Activated CD4-positive, CD25-positive, alpha-beta regulatory T cell treated with anti-CD3 and anti-CD28 coated beads, Interleukin-2, amount 50 U/mL, for 24 hours (primary cell): ENCODE results near the gene PHLPP1.

Source experiments
- ATAC-seq, 2 donors: fragments of 150-1000 bp; cut with Tn5 transposase; one replicate each; pipeline ENCODE4 v1.10.0; 2021; ENCODE audit warnings: mild to moderate bottlenecking in 1 of 2, moderate library complexity in 1 of 2

The PHLPP1 gene

DNA sequence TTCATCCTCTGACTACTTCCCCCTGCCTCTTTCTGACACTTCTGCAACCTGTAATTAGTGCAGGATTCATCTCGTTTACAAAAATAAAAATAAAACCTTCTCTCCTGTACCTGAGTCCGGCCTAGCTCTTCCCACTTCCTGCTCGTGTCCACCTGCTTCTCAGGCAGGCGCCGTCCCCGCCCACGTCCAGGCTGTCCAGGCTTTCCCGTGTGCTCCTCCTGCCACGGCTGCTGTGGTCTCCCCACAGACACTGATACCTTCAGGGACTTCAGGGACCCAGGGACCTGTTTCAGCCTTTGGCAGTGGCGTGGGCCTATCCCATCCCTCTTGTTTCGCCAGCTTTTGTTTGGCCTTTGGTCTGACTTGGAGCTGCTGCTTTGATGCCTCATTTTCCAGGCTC, 272.5 kb downstream of the PHLPP1 start:
- ATAC-seq: no peak

DNA sequence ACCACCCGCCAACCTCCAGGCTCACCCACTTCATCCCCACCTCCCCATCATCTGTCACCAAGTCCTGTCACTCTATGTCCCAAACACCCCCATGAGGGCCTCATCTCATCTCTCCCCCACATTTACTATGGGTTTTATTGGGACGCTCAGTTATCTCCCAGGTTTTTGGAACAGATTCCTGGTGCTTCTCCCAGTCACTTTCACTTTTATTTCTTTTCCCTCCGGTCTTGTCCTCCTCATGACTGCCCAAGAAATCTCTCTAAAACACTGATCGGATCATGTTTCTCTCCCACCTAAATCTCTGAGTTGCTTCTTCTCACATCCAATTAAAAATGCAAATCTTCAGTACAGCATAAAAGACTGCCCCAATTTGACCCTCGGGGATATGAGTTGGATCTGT, 273.1 kb downstream of the PHLPP1 start:
- ATAC-seq: no peak

DNA sequence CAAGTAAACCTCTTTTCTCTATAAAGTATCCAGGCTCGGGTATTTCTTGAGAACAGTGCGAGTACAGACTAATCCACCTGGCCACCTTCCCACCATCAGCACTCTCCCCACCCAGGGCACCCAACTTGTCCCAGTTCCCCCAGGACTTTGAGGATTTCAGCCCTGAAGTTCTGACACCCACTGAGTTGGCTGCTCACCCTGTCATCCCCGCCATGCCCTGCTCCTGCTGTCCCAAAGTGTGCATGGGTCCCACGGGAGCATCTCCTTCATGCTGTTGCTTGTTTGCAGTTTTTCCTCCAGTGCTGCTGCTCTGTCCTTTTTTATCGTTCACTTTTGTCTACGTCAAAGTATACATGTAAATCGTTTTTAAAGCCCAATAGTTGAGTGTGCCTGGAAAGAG, 273.9 kb downstream of the PHLPP1 start:
- ATAC-seq: no peak

DNA sequence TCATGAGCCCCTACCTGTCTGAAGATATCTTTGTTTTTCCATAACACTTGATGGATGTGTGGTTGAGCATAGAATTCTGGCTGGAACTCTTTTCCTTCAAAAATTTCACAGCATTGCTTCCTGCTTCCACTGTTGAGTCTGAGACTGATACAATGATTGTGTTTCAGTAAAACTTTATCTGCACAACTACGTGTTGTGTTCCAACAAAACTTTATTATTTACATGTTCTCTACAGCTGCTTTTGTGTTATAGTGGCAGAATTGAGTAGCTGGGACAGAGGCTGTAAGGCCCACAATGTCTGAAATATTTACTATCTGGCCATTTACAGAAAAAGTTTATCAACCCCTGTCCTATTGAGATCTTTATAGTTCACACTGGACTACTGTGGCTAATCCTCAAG, 275.3 kb downstream of the PHLPP1 start:
- ATAC-seq: no peak

DNA sequence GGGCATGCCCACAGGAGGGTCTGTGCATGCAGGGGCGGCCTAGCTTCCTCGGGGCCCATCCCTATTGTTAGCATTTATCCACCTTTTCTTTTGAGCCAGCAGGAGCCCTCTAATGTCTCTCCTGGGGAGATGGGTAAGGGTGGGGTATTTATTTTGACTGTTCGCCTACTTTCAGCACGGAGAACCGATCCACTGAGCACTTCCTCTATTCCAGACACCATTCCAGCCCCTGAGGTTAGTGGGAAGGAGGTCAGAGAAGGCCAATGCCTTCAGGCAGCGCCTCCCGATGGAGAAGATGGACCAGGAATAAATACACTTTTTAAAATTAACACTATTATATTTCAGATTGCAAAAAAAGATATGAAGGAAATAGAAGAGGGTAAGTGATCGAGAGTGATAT, 276.0 kb downstream of the PHLPP1 start:
- ATAC-seq: no peak

DNA sequence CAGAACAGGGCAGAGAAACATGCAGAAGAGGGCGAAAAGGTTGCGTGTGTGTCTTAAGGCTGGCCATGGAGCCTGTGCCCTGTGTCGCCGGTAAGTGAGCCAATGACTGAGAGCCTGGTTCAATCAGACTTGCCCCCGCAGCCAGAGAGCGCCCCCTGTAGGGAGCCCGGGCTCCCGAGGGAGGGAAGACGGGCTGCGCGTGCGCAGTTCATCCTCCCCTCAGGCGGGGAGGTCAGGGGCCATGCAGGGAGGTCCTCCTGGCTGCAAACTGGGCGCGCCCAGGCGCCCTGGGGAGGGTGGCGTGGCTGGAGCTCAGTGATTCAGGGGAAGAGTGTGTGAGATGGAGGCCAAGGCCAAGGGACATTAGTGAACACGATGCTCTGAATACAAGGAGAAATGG, 276.6 kb downstream of the PHLPP1 start:
- no peak for ATAC-seq

DNA sequence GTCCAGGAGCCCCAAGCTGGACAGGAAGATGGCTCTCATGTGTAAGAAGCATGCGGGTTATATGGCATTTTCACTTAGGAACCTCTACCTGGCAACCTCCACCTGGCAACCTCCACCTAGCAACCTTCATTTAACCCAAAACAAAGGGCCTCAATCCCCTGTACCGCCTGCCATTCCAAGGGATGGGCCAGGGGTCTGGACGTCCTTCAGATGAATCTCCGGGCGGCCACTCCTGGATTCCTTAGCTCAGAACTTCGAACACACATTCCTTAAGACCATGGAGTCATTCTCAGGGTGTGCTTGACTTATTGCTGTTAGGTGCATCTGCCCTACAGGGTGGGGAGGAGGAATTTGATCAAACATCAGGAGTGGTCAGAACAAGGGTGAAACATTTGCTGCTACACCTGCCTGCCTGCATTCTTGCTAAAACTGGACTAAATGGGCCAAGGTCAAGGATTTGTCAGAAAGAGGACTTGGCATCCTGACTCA, 277.6 kb downstream of the PHLPP1 start:
- no peak for ATAC-seq

DNA sequence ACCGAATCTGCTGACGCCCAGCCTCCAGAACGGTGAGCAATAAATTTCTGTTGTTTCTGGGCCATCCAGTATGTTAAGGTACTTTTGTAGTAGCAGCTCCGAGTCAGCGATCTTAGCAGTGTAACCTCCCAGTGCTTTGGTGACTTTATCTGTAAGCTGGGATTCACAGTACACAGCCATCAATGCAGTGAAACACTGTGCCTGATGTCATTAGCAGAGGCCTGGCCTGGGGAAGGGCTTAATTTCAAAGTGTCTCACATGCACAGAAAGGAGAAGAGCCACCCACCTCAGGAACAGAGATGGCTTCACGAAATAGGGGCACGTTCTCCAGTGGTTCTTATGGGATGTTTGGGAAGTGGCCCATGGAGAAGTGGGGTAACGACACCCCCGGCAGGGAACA, 281.2 kb downstream of the PHLPP1 start:
- ATAC-seq: no peak

DNA sequence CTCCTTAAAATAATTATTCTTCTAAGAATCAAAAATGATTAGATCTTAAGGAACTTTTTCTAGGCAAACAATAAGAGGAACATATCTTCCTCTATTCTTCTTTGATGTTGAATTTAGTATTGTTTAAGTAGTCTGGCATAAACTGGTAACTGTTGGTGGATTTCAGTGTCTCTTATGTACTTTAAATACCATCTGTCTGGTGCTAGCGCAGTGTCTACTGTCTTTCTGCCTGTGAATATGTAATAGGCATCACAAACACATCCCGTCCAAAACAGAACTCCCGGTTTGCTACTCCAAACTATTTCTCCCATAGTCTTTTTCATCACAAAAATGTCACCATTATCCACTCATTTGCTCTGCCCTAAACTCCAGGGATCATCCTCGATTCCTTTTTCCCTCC, 281.7 kb downstream of the PHLPP1 start:
- no peak for ATAC-seq

DNA sequence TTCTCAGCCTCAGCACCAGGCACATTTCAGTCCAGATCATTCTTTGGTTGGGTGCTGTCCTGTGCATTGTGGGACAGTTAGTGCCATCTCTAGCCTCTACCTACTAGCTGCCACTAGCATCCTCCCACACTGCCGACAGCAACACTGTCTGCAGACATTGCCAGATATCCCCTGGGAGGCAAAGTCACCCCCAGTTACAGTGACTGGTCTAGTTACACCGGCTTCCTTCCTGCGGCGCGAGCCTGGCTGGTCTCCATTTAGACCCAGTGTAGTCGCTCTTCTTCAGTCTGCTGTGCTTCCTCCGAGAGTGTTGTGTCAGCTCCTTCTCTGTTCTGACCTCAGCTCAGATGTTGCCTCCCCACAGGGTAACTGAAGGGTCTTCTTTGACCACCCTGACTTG, 283.1 kb downstream of the PHLPP1 start:
- no peak for ATAC-seq

DNA sequence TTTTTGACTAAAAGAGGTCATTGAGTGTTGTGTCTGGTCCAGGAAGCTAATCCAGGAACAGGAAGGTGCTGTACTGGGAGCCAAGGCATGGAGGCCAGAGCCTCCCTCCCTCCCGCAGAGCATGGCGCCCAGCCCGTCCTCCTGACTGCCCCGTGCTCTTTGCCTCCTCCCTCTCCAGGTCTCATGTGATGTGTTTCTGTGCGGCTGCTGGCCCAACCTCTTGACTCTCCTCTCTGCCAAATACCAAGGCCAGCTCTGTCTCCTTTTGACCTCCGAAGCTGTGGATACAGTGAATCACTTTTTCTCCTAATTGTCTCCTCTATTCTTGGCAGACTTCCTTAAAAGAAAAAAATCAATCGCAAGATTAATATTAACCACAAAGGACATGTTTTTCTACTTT, 284.1 kb downstream of the PHLPP1 start:
- ATAC-seq: no peak

DNA sequence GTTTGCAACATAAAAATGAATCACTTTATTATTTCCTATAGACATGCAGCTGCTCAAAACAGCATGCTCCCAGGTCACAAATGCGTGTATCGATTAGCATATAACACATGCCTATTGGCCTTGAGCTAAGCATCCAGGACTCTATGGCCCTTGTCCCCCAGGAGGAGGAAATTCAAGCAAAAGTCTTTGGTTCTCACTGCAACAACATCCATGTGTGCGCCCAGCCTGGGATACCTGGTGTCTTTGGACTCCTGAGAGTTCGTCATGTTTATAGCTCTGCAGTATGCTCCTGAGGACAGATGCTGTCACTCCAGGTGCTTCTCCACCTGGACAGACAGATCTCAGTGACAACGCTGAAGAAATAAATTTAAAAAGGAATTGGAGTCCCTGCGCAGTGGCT, 284.6 kb downstream of the PHLPP1 start:
- ATAC-seq: no peak

DNA sequence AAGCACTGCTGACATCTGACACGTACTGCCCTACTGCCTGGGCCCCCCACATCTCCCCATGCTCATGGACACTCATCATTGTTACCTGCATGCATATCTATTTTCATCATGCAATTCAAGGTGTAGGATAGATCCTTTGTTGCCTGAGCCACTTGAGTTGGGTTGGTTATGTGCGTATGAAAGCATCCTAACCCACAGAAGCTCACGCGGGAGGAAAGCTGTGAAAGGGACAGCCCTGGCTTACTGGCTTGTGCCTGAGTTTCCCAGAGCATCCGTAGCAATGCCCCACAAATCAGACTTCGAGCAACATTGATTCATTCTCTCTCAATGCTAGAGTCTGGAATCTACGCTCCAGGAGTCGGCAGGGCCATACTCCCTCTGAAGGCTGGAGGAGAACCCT, 285.5 kb downstream of the PHLPP1 start:
- ATAC-seq: no peak

DNA sequence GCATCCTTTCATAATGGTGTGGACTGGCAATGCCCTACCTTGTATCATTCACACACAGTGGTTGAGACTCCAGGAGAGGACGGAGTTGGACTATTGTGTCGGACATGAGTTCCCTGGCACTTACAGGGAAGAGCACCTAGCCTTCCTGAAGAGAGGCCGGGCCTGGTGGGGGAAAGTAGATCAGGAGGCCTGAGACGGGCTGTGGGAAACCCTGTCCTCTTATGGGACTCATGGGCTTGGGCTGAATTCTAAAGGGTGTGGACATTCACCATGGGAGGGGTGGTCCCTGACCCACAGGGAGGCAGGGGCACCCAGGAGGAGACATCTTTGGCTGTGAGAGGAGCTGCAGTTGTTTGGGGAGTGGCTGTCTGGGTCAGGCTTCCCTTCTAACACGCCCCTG, 286.5 kb downstream of the PHLPP1 start:
- no peak for ATAC-seq

DNA sequence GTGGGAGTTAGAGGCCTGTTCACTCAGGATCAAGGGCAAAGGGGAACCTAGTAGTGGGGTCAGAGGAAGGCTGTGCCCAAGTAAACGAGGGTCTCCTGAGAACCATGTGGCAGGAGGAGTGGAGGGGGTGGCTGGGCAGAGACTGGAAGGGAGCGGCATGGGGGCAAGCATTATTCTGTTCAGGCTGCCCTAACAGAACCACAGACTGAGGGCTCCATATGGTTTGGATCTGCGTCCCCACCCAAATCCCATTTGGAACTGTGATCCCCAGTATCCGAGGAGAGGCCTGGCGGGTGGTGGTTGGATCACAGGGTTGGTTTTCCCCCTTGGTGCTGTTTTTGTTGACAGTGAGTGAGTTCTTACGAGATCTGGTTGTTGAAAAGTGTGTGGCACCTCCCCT, 287.0 kb downstream of the PHLPP1 start:
- no peak for ATAC-seq

DNA sequence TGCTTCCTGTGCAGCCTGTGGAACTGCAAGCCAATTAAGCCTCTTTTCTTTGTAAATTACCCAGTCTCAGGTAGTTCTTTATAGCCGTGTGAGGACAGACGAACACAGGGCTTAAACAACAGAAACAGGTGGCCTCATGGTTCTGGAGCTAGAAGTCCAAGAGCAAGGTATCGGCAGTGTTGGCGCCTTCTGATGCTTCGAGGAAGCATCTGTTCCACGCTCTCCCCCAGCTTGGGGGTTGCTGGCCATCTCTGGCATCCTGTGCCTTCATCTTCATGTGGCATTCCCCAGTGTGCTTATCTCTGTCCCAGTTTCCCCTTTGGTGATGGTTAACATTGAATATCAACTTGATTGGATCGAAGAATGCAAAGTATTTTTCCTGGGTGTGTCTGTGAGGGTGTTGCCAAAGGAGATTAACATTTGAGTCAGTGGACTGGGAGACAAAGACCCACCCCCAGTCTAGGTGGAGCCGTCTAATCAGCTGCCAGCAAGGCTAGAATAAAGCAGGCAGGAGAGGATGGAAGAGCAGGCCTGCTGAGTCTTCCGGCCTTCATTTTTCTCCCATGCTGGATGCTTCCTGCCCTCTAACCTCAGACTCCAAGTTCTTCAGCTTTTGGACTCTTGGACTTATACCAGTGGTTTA, 287.6 kb downstream of the PHLPP1 start:
- no peak for ATAC-seq

DNA sequence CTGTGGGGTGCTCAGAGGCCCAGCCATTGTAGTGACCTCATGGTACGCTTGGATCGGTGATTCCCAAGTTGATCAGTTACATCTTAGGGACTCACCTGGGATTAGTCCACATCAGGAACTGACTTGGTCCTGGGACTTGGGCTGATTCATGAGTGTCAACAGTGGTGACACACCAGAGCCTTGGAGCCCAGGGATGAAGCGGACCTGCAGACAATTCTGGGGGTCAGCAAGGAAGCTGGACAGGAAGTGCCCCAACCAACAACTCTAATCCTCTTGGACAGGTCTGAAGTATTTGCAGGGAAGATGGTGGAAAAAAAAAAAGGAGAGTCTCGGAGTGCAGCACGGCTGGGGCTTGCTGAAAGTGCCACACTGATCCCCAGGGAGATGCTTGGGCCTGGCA, 288.6 kb downstream of the PHLPP1 start:
- ATAC-seq: no peak

DNA sequence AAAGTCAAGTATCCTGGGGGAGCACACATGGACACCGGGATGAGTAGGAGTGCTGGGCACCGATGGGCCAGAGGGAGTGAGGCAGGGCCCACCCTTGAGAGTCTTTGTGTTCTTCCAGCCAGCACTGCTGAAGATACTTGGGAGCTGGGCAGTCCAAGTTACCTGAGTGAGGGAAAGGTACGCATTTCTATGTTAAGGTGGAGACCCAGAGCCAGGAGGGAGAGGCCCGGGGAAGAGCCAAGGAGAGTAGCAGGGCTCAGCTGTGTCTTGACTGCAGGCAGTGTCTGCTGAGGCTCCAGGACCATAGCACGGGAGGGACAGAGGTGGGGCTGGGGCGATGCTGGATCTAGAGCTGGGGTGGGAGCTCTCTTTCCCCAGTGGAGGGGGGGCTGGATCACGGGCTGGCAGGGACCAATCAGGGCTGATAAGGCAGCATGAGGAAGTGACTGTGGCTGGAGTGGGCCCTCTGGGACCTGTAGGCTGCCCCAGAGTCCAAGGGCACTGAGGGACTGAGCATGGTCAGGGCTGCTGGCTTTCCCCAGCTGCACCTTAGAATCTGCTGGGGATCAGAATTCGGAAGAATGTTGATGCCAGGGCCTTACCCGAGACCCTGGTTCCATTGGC, 289.2 kb downstream of the PHLPP1 start:
- no peak for ATAC-seq

DNA sequence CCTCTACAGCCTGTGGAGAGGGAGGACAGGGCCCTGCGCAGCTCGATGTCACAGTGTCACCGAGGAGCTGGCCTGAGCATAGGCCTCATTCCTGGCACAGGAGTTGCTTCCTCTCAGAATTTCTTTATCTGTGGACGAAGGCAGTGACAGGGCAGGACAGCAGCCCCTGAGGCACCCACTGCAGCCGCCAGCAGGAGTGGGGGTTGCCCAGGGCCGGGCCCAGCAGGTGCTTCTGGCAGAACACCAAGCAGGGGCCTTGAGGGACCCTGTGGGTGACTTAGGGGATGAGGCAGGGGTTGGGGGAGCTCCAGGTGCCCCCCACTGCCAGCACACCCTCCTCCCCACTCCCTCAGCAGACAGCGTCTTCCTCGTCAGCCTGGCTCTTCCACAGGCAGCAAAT, 290.0 kb downstream of the PHLPP1 start:
- ATAC-seq: no peak

DNA sequence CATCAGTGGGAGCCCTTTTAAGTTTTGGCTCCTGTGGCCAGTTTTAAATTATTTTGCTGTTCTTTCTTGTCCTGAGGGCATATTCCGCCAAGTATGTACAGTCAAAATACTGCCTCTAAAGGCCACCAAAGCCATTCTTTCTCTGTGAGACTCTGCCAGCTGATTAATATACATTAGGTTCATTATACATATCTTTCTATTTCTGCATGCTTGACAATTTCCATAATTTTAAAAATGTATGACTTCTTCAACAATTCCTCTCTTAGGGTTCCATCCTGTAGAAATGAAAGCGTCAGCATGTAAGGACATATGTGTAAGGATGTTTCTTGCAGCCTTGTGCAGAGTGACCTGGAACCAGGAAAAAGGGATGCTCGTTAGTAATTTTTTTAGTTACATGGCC, 291.9 kb downstream of the PHLPP1 start:
- ATAC-seq: no peak

DNA sequence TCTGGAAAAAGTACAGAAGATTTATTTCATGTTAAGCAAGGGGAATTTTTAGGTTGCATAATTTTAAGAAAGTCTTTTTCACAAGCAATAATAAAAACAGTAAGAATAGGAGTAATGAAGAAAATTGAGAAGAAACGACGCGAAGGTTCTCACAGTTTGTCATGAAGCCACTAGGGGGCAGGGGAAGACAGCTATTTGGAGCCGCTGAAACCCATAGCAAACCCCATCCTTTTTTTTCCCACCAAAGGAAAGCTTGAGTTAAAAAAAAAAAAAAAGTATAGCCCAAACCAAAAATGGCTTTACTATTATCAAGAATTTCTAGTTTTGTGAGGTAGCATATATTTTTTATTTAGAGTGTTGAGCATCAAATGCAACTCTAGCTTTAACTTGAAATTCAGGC, 300.9 kb downstream of the PHLPP1 start:
- peak in 1 of 2 donors; percentile 38 for ATAC-seq

DNA sequence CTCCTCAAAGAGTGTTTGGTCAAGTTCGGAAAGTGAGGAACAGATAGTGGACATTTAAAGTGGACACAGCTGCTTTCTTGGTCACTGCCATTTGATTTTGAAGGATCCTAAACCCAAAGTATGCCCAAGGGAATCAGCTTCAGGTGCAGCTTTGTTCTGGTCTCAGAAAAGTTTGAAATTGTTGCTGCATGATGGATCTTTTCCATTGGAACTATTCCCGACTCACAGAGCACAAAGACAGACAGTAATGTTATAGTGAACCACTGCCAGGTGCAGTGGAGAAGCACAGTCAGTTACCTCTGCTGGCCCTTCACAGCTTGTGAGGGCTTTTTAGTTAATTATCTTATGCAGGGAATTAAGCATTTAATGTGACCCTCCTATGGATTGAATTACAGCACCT, 301.7 kb downstream of the PHLPP1 start:
- no peak for ATAC-seq

DNA sequence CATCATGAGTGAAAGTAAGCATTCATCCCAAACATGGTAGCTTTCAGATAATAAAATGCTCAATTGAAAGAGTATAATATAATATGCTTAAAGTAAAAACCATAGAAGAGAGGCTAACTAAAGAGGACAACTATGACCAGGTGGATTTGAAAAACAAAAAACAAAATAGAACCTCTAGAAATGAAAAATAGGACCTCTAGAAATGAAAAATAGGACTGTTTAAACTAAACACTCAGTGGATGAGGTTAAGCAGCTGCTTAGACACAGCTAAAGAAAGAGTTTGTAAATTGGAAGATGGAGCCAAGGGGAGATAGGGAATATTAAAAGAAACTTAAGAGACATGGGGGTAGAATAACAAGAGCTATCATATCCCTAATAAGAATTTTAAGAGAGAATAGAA, 302.6 kb downstream of the PHLPP1 start:
- no peak for ATAC-seq

DNA sequence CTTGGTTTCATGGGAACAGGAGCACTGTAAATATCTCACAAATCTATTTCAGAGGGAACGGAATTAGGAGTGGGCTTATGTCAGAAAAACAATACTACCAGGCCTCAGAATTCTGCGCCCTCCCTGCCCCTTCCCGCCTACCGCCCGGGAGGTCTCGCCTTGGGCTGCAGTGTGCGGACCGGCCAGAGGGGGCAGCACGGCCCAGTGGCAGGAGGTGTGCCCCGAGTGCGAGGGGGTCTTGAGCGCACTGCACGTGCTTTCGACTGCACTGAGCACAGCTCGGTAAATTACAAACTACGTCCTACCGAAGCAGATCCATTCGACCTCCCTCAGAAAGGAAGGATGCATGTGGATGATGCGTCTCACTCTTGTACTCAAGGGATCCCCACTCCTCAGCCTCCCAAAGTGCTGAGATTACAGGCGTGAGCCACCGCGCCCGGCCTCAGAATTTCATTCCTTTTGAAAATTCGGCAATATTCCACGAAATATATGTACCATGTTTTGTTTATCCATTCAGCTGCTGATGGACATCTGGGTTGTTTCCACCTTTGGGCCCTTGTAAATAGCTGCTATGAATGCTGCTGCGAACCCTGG, 307.2 kb downstream of the PHLPP1 start:
- no peak for ATAC-seq
